Measurements from ENCODE around the gene TMEM120B. TPM values are rescaled to one million over a fixed set of nuclear protein-coding genes. Genes with fewer than 3 reads are reported as not detected.

Gene TMEM120B
- total RNA-seq, 4 donors from 2014 or later = 7.1 to 13.8 (median 8.8) TPM

DNA sequence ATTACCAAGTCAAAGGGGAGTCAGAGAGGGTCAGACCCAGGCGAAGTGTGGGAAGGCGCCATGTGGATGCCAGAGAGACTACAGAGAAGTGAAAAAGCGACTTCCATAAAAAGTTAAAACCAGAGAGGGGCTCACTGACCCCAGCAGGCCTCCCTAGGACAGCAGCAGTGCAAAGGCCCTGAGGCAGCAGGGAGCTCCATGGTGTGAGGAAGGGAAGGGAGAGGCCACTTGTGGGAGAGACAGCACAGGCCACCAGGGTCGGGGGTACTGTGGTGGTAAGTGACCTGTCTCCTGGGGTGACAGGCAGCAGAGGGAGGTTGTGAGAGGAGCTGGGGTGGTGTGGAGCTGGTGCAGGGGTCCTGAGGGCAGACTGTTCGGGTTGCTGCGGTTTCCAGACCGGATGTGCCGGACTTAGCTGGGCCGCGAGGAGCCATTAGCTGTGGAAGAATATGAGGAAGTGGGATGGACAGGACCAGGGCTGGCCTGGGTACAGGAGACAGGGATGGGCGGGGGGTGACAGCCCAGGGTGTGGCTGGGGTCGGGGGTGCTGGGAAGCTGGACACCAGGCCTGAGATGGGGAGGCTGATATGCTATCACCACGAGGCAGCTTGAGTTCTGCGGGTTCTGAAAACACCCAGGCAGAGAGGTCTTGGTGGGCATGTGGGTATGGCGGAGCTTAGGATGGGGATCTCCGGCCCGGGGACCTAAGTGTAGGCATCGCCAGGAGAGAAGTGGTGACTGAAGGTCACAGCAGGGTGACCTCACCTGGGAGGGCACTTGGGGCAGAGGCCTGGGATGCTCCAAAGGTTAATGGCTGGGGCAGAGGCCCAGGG lies 114.0 kb downstream of the TMEM120B start:
- no peak for DNase-seq (ENCODE audit: low spot score in 2 of 2)
- 86% methylated on average over 18 of the region's 18 CpGs for WGBS
- Histone ChIP-seq H3K4me1 (no peaks in the 10 kb centered on the region), H3K4me3 (no peak overlapping the region), H3K27ac (no peak overlapping the region), H3K36me3 (peaks cover 79% of the 10 kb centered on the region), H3K27me3 (no peaks in the 10 kb centered on the region), H3K9me3 (no peaks in the 10 kb centered on the region)
- no peak for TF ChIP-seq POLR2A (IDR thresholded peaks at IDR 0.05)
- TF ChIP-seq POLR2AphosphoS5 (IDR thresholded peaks at IDR 0.05) = no peak
- TF ChIP-seq EP300 (IDR thresholded peaks at IDR 0.05) = no peak
- TF ChIP-seq, protein P1, sequence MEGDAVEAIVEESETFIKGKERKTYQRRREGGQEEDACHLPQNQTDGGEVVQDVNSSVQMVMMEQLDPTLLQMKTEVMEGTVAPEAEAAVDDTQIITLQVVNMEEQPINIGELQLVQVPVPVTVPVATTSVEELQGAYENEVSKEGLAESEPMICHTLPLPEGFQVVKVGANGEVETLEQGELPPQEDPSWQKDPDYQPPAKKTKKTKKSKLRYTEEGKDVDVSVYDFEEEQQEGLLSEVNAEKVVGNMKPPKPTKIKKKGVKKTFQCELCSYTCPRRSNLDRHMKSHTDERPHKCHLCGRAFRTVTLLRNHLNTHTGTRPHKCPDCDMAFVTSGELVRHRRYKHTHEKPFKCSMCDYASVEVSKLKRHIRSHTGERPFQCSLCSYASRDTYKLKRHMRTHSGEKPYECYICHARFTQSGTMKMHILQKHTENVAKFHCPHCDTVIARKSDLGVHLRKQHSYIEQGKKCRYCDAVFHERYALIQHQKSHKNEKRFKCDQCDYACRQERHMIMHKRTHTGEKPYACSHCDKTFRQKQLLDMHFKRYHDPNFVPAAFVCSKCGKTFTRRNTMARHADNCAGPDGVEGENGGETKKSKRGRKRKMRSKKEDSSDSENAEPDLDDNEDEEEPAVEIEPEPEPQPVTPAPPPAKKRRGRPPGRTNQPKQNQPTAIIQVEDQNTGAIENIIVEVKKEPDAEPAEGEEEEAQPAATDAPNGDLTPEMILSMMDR (IDR thresholded peaks at IDR 0.05) = no peak

DNA sequence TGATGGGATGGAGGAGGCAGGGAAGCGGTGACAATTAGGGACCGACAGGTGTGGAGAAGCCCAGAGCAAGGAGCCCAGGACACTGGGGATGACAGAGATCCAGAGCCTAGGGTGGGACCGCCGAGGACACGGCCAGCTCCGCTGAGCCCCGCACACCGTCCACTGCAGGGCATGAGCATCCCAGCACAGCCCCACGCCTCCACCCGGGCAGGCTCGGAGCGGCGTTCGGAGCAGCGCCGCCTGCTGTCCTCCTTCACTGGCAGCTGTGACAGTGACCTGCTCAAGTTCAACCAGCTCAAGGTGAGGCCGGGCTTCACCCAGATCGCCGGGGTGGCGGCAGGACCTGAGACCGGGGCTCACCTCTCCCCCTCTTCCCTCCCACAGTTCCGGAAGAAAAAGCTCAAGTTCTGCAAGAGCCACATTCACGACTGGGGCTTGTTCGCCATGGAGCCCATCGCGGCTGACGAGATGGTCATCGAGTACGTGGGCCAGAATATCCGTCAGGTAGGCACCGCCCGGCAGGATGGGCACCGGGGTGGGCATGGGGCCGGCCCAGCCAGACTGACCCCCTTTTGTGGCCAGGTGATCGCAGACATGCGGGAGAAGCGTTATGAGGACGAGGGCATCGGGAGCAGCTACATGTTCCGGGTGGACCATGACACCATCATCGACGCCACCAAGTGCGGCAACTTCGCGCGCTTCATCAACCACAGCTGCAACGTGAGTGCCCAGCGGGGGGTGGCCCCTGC lies 115.0 kb downstream of the TMEM120B start:
- no peaks in the 10 kb centered on the region for H3K9me3 ChIP-seq
- TF ChIP-seq POLR2A (IDR thresholded peaks at IDR 0.05) (no peak), POLR2AphosphoS5 (IDR thresholded peaks at IDR 0.05) (no peak), EP300 (IDR thresholded peaks at IDR 0.05) (no peak)
- TF ChIP-seq, protein P1 (IDR thresholded peaks at IDR 0.05) = no peak
- no peaks in the 10 kb centered on the region for H3K4me1 ChIP-seq
- peaks cover 78% of the 10 kb centered on the region for H3K36me3 ChIP-seq
- H3K27ac ChIP-seq = no peak overlapping the region
- no peak overlapping the region for H3K4me3 ChIP-seq
- no peak for DNase-seq (ENCODE audit: low spot score in 2 of 2)
- H3K27me3 ChIP-seq = no peaks in the 10 kb centered on the region
- 92% methylated on average over 42 of the region's 48 CpGs for WGBS

- DNase-seq (ENCODE audit: low spot score in 2 of 2) = no peak
- peaks cover 71% of the 10 kb centered on the region for H3K36me3 ChIP-seq
- TF ChIP-seq POLR2AphosphoS5 (IDR thresholded peaks at IDR 0.05) (no peak), EP300 (IDR thresholded peaks at IDR 0.05) (no peak), POLR2A (IDR thresholded peaks at IDR 0.05) (no peak)
- TF ChIP-seq, protein P1 (IDR thresholded peaks at IDR 0.05) = no peak
- H3K27me3 ChIP-seq = no peaks in the 10 kb centered on the region
- no peak overlapping the region for H3K4me3 ChIP-seq
- no peak overlapping the region for H3K27ac ChIP-seq
- no peaks in the 10 kb centered on the region for H3K4me1 ChIP-seq
- no peaks in the 10 kb centered on the region for H3K9me3 ChIP-seq
- WGBS = 87% methylated on average over 8 of the region's 8 CpGs
These were observed 115.8 kb downstream of the TMEM120B start for GRCh38 chr12:121828306-121828705.

DNA sequence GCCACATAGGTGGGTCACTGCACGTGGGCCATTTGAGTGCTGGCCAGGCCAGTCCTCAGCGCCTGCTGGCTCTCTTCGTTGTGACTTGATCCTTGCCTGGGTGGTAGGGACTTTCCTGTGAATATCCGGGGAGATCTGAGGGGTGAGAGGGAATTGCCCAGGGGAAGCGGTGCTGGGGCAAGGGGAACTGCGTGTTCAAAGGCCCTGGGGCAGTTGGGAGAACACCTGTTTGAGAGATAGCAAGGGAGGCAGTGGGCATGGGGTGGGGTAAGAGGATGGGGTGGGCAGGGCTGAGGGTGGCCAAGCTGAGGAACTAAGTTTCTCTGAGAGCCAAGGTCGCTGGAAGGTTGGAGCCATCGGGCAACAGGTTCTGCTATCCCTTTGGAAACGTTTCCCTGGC lies 116.3 kb downstream of the TMEM120B start:
- Histone ChIP-seq H3K4me3 (no peak overlapping the region), H3K27ac (no peak overlapping the region), H3K9me3 (no peaks in the 10 kb centered on the region), H3K27me3 (no peaks in the 10 kb centered on the region), H3K36me3 (peaks cover 65% of the 10 kb centered on the region), H3K4me1 (no peaks in the 10 kb centered on the region)
- DNase-seq (ENCODE audit: low spot score in 2 of 2) = no peak
- 66% methylated on average over 9 of the region's 9 CpGs for WGBS
- TF ChIP-seq POLR2A (IDR thresholded peaks at IDR 0.05) = no peak
- TF ChIP-seq, protein P1 (IDR thresholded peaks at IDR 0.05) = no peak

- no peak for DNase-seq (ENCODE audit: low spot score in 2 of 2)
- H3K27ac ChIP-seq = no peak overlapping the region
- H3K27me3 ChIP-seq = no peaks in the 10 kb centered on the region
These were observed 116.8 kb downstream of the TMEM120B start for GRCh38 chr12:121829250-121829918.

More at GRCh38 chr12:121829250-121829918, 116.8 kb downstream of the TMEM120B start:
- Histone ChIP-seq H3K36me3 (peaks cover 60% of the 10 kb centered on the region), H3K4me3 (no peak overlapping the region), H3K9me3 (no peaks in the 10 kb centered on the region), H3K4me1 (no peaks in the 10 kb centered on the region)
- TF ChIP-seq EP300 (IDR thresholded peaks at IDR 0.05) (no peak), POLR2A (IDR thresholded peaks at IDR 0.05) (no peak), POLR2AphosphoS5 (IDR thresholded peaks at IDR 0.05) (no peak)
- TF ChIP-seq, protein P1 (IDR thresholded peaks at IDR 0.05) = no peak
- WGBS = 78% methylated on average over 5 of the region's 7 CpGs

Measured in suprapubic skin (tissue), 4 donors.